HTERT RPE-1 (cell line): ENCODE measurements around the gene SLC22A31.

Source experiments
- in situ Hi-C: fragments of 300-500 bp; cut with MboI; formaldehyde crosslinking; loops from 4 replicates; pipeline ENCODE4 v1.14.3; 2020; ENCODE audit warnings: low sequenced_read_pairs

The SLC22A31 gene

GRCh38 chr16:89152831-89153700, 47.3 kb downstream of the SLC22A31 start:
- in situ Hi-C loops, result no loop called here

GRCh38 chr16:89150981-89151380, 49.4 kb downstream of the SLC22A31 start:
- in situ Hi-C loops, result no loop called here

GRCh38 chr16:89150090-89150835, 50.1 kb downstream of the SLC22A31 start:
- in situ Hi-C loops, result no loop called here

GRCh38 chr16:89149386-89149785, 51.0 kb downstream of the SLC22A31 start:
- in situ Hi-C loops, result no loop called here

- in situ Hi-C loops, result no loop called here
Observed at GRCh38 chr16:89147085-89147817, 53.1 kb downstream of the SLC22A31 start.

GRCh38 chr16:89146211-89147005, 53.9 kb downstream of the SLC22A31 start:
- in situ Hi-C loops, result no loop called here
